IPS DF 6.9 (cell line): ENCODE data around the gene DNAJC15.

ENCODE experiments used
- DNase-seq: peaks from one replicate; pipeline ENCODE4 v3.0.0-alpha.2; 2013; ENCODE audit warnings: low read depth, low spot score
- H3K27ac ChIP-seq: one replicate; pipeline ENCODE4 v1.5.1; 2013; ENCODE audit warnings: low read length, control low read depth
- H3K27me3 ChIP-seq: 2 replicates; pipeline ENCODE4 v1.6.1; 2013; ENCODE audit warnings: mild to moderate bottlenecking, low read length; ENCODE audit not compliant: control insufficient read depth, insufficient read depth
- H3K36me3 ChIP-seq: 2 replicates; pipeline ENCODE4 v1.6.1; 2013; ENCODE audit warnings: low read length; ENCODE audit not compliant: control insufficient read depth, insufficient read depth
- H3K4me1 ChIP-seq: 2 replicates; pipeline ENCODE4 v1.6.1; 2013; ENCODE audit warnings: low read length; ENCODE audit not compliant: control insufficient read depth, insufficient read depth
- H3K4me3 ChIP-seq: 2 replicates; pipeline ENCODE4 v1.5.1; 2013; ENCODE audit warnings: mild to moderate bottlenecking, low read length
- H3K9me3 ChIP-seq: 2 replicates; pipeline ENCODE4 v1.6.1; 2013; ENCODE audit warnings: low read length, inconsistent platforms; ENCODE audit not compliant: control insufficient read depth, insufficient read depth
- WGBS: extraction: QIAGEN DNeasy Blood & Tissue Kit; methylation state at CpG from one replicate; pipeline ENCODE4 v1.1.7; 2013; ENCODE audit warnings: mixed read lengths, missing lambda C conversion rate; ENCODE audit not compliant: insufficient read length, insufficient coverage; 5-methylcytosine and 5-hydroxymethylcytosine counted together

DNAJC15 gene

GRCh38 chr13:43133792-43134191 lies 110.4 kb downstream of the DNAJC15 start:
- Histone ChIP-seq H3K27ac (no peak overlapping the region), H3K36me3 (no peaks in the 10 kb centered on the region), H3K9me3 (no peaks in the 10 kb centered on the region), H3K27me3 (no peaks in the 10 kb centered on the region), H3K4me1 (peaks cover 3% of the 10 kb centered on the region; the same call in 1 of the 2 replicates), H3K4me3 (no peak overlapping the region)
- WGBS: no CpG with 5 or more reads among the region's 4 CpGs
- DNase-seq: no peak

- no CpG with 5 or more reads among the region's 7 CpGs for WGBS
- H3K4me3 ChIP-seq: no peak overlapping the region
- no peak overlapping the region for H3K27ac ChIP-seq
- peaks cover 3% of the 10 kb centered on the region; the same call in 1 of the 2 replicates for H3K4me1 ChIP-seq
- H3K9me3 ChIP-seq: no peaks in the 10 kb centered on the region
- no peaks in the 10 kb centered on the region for H3K36me3 ChIP-seq
- no peak for DNase-seq
- no peaks in the 10 kb centered on the region for H3K27me3 ChIP-seq
Measured at GRCh38 chr13:43134868-43135267, 111.5 kb downstream of the DNAJC15 start.

DNA sequence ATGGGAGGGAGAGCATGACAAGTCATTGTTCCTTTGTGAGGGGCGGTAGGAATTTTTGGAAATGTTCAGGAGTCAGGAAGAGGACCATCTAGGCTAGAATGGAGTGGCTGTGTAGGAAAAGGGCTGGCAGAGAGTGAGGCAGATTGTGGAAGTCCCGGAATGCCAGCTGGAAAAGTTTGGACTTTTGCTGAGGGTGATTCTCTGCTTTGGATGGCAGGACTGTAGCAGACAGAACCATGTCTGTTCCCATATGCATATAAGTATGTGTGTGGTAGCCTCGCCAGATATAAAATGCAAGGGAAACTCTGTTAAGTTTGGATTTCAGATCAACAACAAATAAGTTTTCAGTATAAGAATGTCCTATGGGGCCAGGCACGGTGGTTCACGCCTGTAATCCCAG lies 112.1 kb downstream of the DNAJC15 start:
- Histone ChIP-seq H3K36me3 (no peaks in the 10 kb centered on the region), H3K4me3 (no peak overlapping the region), H3K27ac (no peak overlapping the region), H3K4me1 (peaks cover 3% of the 10 kb centered on the region; the same call in 1 of the 2 replicates), H3K27me3 (no peaks in the 10 kb centered on the region), H3K9me3 (no peaks in the 10 kb centered on the region)
- DNase-seq: no peak
- WGBS: no CpG with 5 or more reads among the region's 5 CpGs

- Histone ChIP-seq H3K4me3 (no peak overlapping the region), H3K27me3 (no peaks in the 10 kb centered on the region), H3K27ac (no peak overlapping the region), H3K9me3 (no peaks in the 10 kb centered on the region), H3K36me3 (no peaks in the 10 kb centered on the region), H3K4me1 (peaks cover 2% of the 10 kb centered on the region; the same call in 1 of the 2 replicates)
- DNase-seq: no peak
- WGBS: no CpG with 5 or more reads among the region's 7 CpGs
Measured at GRCh38 chr13:43136920-43137575, 113.7 kb downstream of the DNAJC15 start.

DNA sequence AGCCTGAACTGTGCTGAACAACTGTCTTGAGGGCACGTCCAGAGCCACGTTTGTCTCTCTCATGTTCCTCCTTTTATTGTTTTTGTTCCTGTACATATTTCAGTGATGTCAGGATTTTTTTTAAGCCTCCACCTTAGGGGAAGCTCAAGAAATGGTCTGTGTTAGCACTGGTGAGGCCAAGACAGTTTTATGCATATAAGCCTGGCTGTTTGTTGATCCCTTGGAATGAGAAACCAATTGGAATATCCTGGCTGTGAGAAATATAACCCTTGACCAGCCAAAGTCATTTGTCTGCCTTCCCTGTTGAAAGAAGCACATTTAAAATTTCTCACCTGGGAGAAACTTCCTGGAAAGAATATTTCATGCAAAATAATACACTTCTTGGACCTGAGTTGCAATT lies 115.8 kb downstream of the DNAJC15 start:
- WGBS: no CpG with 5 or more reads among the region's 2 CpGs
- H3K4me1 ChIP-seq: peaks cover 1% of the 10 kb centered on the region; the same call in 1 of the 2 replicates
- DNase-seq: no peak
- H3K36me3 ChIP-seq: no peaks in the 10 kb centered on the region
- no peaks in the 10 kb centered on the region for H3K27me3 ChIP-seq
- H3K9me3 ChIP-seq: no peaks in the 10 kb centered on the region
- H3K27ac ChIP-seq: no peak overlapping the region
- H3K4me3 ChIP-seq: no peak overlapping the region

DNA sequence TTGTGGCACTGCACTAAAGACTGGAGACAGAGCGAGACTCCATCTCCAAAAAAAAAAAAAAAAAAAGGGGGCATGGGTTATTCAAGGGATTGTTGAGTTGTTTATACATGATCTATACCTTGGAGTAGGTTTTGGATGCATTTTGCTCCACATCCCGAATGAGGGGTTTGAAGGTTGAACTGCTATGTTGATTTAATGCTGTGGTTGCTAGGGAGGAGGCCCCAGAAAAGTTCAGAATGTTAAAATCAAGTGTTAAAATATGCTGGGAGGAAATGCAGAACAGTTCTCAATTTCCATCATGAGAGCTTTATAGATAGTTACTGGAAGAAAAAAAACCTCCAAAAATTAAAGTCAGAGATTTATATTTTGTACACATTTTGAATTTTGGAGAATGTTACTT lies 116.5 kb downstream of the DNAJC15 start:
- Histone ChIP-seq H3K27me3 (no peaks in the 10 kb centered on the region), H3K4me1 (peaks cover 1% of the 10 kb centered on the region; the same call in 1 of the 2 replicates), H3K27ac (no peak overlapping the region), H3K9me3 (no peaks in the 10 kb centered on the region), H3K36me3 (no peaks in the 10 kb centered on the region), H3K4me3 (no peak overlapping the region)
- WGBS: no CpG with 5 or more reads among the region's 2 CpGs
- no peak for DNase-seq

- Histone ChIP-seq H3K9me3 (no peaks in the 10 kb centered on the region), H3K4me1 (peaks cover 1% of the 10 kb centered on the region; the same call in 1 of the 2 replicates), H3K27me3 (no peaks in the 10 kb centered on the region; the same call in 1 of the 2 replicates), H3K4me3 (no peak overlapping the region), H3K36me3 (no peaks in the 10 kb centered on the region), H3K27ac (no peak overlapping the region)
- no CpG with 5 or more reads among the region's 1 CpG for WGBS
- no peak for DNase-seq
Measured at GRCh38 chr13:43140985-43141384, 117.6 kb downstream of the DNAJC15 start.

DNA sequence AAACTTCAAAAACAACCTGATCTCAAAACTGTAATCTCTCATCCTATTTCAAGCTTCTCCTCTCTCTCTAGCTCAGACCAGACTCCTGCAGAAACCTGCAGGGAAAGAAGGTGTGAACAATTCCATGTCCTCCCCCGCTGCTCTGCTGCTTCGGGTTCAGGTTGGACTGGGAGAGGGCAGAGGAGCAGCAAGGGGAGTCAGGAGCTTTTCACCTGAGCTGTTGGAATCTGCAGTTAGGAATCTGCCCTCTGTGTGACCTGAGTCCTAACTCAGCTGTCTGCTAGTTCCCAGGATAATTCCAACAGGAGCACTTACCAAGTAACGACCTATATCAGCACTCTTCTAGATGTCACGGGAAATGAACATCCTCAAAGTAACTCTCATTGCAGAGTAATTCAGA lies 118.3 kb downstream of the DNAJC15 start:
- no CpG with 5 or more reads among the region's 4 CpGs for WGBS
- Histone ChIP-seq H3K27me3 (no peaks in the 10 kb centered on the region; the same call in 1 of the 2 replicates), H3K4me3 (no peak overlapping the region), H3K9me3 (no peaks in the 10 kb centered on the region), H3K27ac (no peak overlapping the region), H3K36me3 (no peaks in the 10 kb centered on the region), H3K4me1 (peaks cover 1% of the 10 kb centered on the region; the same call in 1 of the 2 replicates)
- no peak for DNase-seq

- no CpG with 5 or more reads among the region's 3 CpGs for WGBS
- no peaks in the 10 kb centered on the region for H3K9me3 ChIP-seq
- no peak overlapping the region for H3K4me3 ChIP-seq
- no peaks in the 10 kb centered on the region for H3K36me3 ChIP-seq
- no peak overlapping the region for H3K27ac ChIP-seq
- no peaks in the 10 kb centered on the region; the same call in 1 of the 2 replicates for H3K27me3 ChIP-seq
- H3K4me1 ChIP-seq: peaks cover 1% of the 10 kb centered on the region; the same call in 1 of the 2 replicates
- no peak for DNase-seq
Measured at GRCh38 chr13:43143591-43143990, 120.2 kb downstream of the DNAJC15 start.

DNA sequence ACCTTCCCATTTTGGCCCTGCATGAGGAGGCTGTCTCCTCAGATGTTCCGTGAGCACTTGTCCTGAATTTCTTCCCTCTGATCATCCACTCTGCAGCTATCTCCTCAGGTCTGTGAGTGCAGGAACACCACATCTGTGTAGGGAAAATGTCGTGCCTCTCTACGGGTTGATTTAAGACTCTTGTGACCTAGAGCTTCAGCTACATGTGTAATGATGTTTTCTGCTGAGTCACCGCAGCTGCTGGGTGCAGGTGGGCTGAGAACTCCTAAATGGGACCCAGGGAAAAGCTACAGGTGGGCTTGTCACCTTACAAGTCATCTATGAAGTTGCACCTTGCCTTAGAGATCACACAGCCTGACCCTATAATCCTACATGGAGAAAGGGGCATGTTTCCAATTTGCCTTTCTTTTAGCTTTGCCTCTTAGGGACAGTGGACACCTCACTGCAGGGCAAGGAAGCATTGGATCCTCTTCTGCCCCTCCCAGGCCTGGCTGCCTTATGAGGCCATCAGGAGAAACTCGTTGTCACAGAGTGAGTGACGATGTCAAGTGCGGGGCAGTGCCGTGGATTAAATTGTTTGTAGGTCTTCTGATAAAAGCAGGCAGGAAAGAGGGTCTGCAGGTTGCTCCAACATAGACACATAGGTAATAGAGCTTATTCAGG lies 122.3 kb downstream of the DNAJC15 start:
- Histone ChIP-seq H3K27ac (no peak overlapping the region), H3K4me3 (no peak overlapping the region), H3K36me3 (no peaks in the 10 kb centered on the region), H3K27me3 (no peaks in the 10 kb centered on the region; the same call in 1 of the 2 replicates), H3K4me1 (peaks cover 1% of the 10 kb centered on the region; the same call in 1 of the 2 replicates), H3K9me3 (no peaks in the 10 kb centered on the region)
- no peak for DNase-seq
- no CpG with 5 or more reads among the region's 8 CpGs for WGBS
